GM23338 (cell line): ENCODE measurements around the gene XIRP2.

Experiments
- CREB1 ChIP-seq: fragments of 250-450 bp; sonication (Bioruptor Pico); IDR thresholded peaks from 2 replicates; pipeline ENCODE4 v1.5.0; 2020; ENCODE audit warnings: low read depth, mild to moderate bottlenecking, moderate library complexity
- EZH2 ChIP-seq: fragments of 200-600 bp; sonication (generic); IDR thresholded peaks from one replicate; pipeline ENCODE4 v1.8.0; 2017; ENCODE audit warnings: antibody characterized with exemption, mild to moderate bottlenecking, low read depth; ENCODE audit not compliant: unreplicated experiment
- EZH2phosphoT487 ChIP-seq: fragments of 200-600 bp; sonication (generic); IDR thresholded peaks from one replicate; pipeline ENCODE4 v1.8.1; 2018; ENCODE audit warnings: antibody characterized with exemption; ENCODE audit not compliant: unreplicated experiment
- JUNB ChIP-seq: IDR thresholded peaks from one replicate; pipeline ENCODE4 v1.6.1; 2016; ENCODE audit warnings: antibody characterized with exemption; ENCODE audit not compliant: unreplicated experiment
- NANOG ChIP-seq: IDR thresholded peaks from 2 replicates; pipeline ENCODE4 v1.6.1; 2016; ENCODE audit warnings: antibody characterized with exemption, borderline replicate concordance
- POLR2AphosphoS5 ChIP-seq: IDR thresholded peaks from 2 replicates; pipeline ENCODE4 v1.6.1; 2016; ENCODE audit warnings: antibody characterized with exemption, low read depth
- STAT1 ChIP-seq: IDR thresholded peaks from one replicate; pipeline ENCODE4 v1.6.1; 2016; ENCODE audit warnings: antibody characterized with exemption; ENCODE audit not compliant: unreplicated experiment
- ZNF114 ChIP-seq: fragments of 250-450 bp; sonication (Bioruptor Pico); IDR thresholded peaks from 2 replicates; pipeline ENCODE4 v1.5.0; 2020; ENCODE audit warnings: mild to moderate bottlenecking, moderate library complexity
- ZNF331 ChIP-seq: fragments of 250-450 bp; sonication (Bioruptor Pico); IDR thresholded peaks from 2 replicates; pipeline ENCODE4 v1.5.0; 2020; ENCODE audit warnings: low read depth, mild to moderate bottlenecking, moderate library complexity
- TF ChIP-seq, protein P1 (sequence below), 2 experiments: fragments of 200-600 bp in 1 of 2; sonication (generic) in 1 of 2; conservative IDR thresholded peaks; 2 replicates each; pipeline versions ENCODE4 v1.5.1 to v1.6.1; 2016 to 2017; ENCODE audit warnings: antibody characterized with exemption in 2 of 2, low read depth in 2 of 2, mild to moderate bottlenecking in 2 of 2, moderate library complexity in 1 of 2
- TF ChIP-seq, protein P2 (sequence below): IDR thresholded peaks from one replicate; pipeline ENCODE4 v1.6.1; 2018; ENCODE audit warnings: antibody characterized with exemption; ENCODE audit not compliant: unreplicated experiment

DNA sequence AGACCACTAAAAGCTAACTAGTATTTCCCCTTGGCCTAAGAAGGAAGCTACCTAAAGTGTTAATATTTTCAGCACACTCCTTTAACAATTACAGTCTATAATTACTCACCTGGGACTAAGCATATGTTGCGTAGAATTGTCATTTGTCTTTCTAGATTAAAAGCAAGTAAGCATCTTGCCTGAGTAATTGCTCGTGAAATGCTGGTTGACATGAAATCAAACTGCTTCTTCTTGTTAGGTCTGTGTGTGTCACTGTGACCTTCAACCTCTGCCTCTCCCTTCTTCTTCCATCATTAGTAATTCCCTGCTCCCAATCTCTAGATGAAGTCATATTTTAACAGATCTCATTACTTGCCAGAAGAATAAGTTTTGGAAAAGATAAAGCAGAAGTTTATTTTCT, 212.2 kb downstream of the XIRP2 start:
- TF ChIP-seq, protein P1, sequence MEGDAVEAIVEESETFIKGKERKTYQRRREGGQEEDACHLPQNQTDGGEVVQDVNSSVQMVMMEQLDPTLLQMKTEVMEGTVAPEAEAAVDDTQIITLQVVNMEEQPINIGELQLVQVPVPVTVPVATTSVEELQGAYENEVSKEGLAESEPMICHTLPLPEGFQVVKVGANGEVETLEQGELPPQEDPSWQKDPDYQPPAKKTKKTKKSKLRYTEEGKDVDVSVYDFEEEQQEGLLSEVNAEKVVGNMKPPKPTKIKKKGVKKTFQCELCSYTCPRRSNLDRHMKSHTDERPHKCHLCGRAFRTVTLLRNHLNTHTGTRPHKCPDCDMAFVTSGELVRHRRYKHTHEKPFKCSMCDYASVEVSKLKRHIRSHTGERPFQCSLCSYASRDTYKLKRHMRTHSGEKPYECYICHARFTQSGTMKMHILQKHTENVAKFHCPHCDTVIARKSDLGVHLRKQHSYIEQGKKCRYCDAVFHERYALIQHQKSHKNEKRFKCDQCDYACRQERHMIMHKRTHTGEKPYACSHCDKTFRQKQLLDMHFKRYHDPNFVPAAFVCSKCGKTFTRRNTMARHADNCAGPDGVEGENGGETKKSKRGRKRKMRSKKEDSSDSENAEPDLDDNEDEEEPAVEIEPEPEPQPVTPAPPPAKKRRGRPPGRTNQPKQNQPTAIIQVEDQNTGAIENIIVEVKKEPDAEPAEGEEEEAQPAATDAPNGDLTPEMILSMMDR (conservative IDR thresholded peaks at IDR 0.05; ENCODE audit: low read depth in 2 of 2), result no peak
- TF ChIP-seq POLR2AphosphoS5 (no peak), EZH2 (no peak), JUNB (no peak), CREB1 (CRISPR knock-in tag) (no peak), EZH2phosphoT487 (no peak), NANOG (no peak), ZNF331 (no peak), STAT1 (no peak), ZNF114 (CRISPR knock-in tag) (no peak)
- TF ChIP-seq, protein P2, sequence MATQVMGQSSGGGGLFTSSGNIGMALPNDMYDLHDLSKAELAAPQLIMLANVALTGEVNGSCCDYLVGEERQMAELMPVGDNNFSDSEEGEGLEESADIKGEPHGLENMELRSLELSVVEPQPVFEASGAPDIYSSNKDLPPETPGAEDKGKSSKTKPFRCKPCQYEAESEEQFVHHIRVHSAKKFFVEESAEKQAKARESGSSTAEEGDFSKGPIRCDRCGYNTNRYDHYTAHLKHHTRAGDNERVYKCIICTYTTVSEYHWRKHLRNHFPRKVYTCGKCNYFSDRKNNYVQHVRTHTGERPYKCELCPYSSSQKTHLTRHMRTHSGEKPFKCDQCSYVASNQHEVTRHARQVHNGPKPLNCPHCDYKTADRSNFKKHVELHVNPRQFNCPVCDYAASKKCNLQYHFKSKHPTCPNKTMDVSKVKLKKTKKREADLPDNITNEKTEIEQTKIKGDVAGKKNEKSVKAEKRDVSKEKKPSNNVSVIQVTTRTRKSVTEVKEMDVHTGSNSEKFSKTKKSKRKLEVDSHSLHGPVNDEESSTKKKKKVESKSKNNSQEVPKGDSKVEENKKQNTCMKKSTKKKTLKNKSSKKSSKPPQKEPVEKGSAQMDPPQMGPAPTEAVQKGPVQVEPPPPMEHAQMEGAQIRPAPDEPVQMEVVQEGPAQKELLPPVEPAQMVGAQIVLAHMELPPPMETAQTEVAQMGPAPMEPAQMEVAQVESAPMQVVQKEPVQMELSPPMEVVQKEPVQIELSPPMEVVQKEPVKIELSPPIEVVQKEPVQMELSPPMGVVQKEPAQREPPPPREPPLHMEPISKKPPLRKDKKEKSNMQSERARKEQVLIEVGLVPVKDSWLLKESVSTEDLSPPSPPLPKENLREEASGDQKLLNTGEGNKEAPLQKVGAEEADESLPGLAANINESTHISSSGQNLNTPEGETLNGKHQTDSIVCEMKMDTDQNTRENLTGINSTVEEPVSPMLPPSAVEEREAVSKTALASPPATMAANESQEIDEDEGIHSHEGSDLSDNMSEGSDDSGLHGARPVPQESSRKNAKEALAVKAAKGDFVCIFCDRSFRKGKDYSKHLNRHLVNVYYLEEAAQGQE, result no peak
